KG1 (cell line): ENCODE results near the gene PEPD.

Experiments used
- DNase-seq: peaks from one replicate; lab custom pipeline; 2025; lab: John Stamatoyannopoulos, UW

The PEPD gene

GRCh38 chr19:33545217-33545981, 23.8 kb upstream of the PEPD start:
- DNase-seq, result no peak

GRCh38 chr19:33535226-33535625, 13.6 kb upstream of the PEPD start:
- DNase-seq, result no peak

DNA sequence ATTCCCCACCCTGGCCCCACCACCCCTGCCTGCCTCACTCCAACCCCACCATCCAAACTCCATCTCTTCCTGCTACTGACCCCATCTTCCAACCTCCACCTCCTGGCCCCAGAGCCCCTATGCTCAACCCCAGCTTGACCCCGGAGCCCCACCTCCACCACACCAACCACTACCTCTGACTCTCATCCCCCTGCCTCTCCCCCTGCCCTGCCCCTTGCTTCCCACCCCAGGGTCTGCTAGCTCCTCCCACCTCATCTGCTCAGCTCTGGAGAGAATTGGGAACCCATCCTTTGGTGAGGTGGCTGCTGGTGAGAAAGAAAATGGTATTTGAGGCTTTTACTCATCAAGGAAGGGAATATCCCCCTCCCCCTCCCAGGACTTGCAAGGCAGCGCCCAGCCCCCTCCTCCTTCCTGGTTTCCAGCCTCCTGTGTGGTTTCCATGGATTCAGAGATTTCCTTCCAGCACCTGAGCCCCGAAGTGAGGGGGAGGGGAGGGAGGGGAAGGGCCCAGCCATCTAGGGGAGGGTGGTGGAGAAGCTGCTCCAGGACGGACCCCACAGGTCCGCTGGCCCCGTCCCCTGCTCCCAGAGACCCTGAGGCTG, 11.4 kb upstream of the PEPD start:
- no peak for DNase-seq

DNA sequence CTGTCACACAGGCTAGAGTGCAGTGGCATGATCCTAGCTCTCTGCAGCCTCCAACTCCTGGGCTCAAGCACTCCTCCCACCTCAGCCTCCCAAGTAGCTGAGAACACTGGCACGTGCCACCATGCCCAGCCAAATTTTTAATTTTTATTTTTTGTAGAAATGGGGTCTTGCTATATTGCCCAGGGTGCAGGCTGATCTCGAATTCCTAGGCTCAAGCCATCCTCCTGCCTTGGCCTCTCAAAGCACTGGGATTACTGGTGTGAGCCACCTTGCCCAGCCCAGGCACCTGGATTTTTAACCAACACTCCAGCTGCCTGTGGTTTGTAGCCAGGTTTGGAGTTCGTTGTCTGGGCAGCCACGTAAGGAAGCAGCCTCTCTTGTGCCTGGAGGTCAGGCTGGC, 9.3 kb upstream of the PEPD start:
- DNase-seq, result no peak

GRCh38 chr19:33530296-33530695, 8.7 kb upstream of the PEPD start:
- DNase-seq, result no peak

DNA sequence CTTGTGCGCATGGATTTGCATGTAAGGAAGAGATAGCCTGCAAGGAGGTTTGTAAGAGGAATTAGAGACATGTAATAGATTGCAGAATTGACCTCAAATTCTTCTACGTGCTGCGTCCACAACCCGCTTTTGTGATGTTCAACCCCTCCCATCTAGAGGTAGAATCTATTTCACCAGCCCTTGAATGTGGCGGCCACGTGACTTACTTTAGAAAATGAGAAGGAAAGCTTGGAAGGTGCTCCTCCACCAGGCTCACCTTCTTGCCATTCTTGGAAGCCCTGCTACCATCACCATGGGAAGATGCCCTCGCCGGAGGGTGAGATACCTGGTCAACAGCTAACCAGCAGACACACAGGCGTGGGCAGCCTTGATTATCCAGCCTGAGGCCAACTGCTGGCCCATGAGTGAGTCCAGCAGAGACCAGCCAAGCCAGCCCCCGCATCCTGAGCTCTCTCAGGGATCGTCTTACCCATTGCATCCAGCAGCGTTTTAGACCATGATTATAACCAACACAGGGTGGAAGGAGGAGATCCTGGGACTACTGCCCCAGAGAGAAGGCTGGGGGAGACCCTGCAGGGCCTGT, 7.6 kb upstream of the PEPD start:
- DNase-seq, result no peak

GRCh38 chr19:33528404-33528803, 6.8 kb upstream of the PEPD start:
- no peak for DNase-seq

- DNase-seq, result no peak
Measured at GRCh38 chr19:33527125-33527524, 5.5 kb upstream of the PEPD start.

DNA sequence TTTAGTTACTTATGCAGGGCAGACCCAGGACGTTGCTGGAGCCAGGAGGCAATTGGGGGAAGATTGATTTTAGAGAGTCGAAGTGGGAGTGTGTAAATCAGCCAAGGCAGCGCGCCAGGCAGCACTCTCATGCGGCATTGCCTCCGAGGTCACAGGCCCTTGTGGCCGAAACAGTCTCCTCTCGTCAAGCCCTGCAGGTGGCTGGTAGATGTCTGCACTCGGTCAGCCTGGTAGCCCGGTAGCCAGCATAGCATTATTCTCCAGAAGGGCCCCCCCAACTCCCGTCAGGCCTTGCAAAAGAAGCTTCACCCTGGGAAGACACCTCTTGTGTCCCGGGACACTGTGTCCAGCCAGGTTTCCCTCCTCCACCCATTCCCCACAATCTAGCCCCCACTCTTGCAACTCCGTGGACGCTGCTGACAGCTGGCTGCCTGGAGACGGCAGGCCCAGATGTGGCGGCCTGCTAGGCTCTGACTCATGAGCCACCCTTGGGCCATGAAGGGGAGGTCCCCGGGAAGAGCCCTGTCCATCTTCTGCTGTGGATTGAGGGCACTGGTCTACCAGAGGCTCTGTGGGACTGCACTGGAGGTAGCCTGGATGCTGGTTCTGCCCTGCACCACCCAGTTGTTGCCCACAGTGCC, 2.6 kb upstream of the PEPD start:
- no peak for DNase-seq

- no peak for DNase-seq
Measured at GRCh38 chr19:33523167-33523566, 1.6 kb upstream of the PEPD start.

DNA sequence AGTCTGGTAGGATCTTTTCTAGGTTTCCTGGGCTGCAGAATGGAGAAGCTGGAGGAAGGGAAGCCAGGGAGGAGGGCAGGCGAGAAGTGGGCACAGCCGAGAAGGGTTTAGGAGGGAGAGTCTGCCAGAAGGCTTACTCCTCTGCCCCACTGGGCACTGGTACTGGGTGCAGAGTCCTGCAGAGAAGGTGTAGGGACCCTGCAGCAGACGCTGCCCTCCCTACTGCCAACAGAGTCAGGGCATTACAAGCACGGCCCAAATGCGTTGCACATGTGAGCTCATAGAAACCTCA, 726 bp upstream of the PEPD start:
- DNase-seq, result no peak

GRCh38 chr19:33520844-33521479, 629 bp downstream of the PEPD start:
- no peak for DNase-seq

- no peak for DNase-seq
Measured at GRCh38 chr19:33520048-33520643, 1.4 kb downstream of the PEPD start.

- no peak for DNase-seq
Measured at GRCh38 chr19:33519416-33519815, 2.2 kb downstream of the PEPD start.

DNA sequence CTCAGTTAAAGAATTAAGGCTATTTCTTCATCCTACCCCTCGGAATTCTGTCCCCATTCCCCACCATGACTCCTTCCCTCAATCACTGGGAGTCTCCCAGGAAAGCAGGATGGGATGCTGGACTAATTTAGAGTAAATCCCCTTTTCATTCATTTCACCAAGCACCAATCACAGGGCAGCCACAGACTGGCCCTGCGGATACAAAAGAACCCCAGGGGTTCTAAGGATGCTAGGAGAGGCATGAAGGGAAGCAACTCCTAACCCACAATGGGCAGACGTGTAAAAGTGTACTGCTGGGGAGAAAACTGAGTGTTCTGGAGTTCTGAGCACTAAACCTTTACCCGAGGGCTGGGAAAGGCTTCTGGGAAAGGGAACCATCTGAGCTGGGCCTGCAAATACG, 3.0 kb downstream of the PEPD start:
- DNase-seq, result no peak

DNA sequence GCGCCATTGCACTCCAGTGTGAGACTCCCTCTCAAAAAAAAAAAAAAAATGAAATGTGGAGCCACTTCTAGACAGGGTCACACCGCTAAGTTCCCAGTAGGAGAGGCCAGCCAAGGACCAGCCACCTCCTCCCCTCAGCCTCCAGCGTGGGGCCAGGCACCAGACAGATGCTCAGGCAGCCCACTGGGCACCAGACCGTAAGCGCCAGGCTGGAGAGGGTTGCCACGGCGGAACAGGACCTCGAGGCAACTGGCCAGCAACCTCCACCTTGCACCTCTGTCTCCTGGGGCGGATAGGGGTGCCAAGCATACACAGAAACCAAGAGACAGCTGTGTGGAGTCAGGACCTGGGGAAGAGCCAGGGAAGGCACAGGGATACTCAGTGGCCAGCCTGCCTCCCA, 3.7 kb downstream of the PEPD start:
- DNase-seq, result no peak

- DNase-seq, result no peak
Measured at GRCh38 chr19:33515921-33516320, 5.7 kb downstream of the PEPD start.

GRCh38 chr19:33514885-33515551, 6.6 kb downstream of the PEPD start:
- no peak for DNase-seq

- no peak for DNase-seq
Measured at GRCh38 chr19:33513424-33513823, 8.2 kb downstream of the PEPD start.

DNA sequence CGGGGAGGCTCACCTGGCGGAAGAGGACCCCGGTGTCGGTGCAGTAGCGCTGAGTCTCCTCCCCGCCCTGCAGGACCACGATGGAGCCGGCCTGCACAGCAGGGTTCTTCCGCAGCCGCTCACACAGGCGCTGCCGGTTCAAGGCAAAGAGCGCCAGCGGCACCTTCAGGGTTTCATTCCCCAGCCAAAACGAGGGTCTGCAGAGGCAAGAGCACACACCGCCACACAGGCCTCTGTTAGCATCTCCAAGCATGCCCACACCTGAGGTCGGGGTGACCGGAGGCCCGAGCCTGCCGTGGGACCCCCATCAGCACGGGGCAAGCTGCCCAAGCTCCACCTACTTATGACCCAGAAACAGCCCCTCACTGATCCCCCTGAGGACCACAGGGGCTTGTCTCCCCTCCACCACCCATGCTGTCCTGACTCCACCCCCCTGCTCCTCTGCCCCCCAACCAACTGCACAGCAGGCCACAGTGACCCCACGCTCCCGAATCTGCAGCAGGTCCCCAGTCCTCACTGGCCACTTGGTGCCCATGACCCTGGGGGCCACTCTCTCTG, 8.9 kb downstream of the PEPD start:
- DNase-seq, result no peak

DNA sequence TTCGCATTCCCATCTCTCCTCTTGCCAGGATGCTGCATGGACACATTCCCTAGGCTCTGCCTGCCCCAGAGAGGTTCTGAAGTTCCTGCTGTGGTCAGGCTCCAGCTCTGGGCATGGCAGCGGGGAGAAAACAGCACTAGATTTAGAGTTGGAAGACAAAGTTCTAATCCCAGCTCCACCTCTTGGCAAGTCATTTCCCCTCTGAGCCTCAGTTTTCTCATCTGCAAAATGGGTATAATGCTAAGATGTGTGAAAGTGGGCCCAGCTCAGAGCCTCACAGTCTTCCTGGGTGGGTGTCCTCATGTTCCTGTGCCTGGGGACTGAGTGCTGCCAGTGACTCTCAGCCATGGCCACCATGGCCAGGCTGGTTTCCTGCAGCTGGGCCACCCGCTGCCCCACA, 9.6 kb downstream of the PEPD start:
- no peak for DNase-seq

GRCh38 chr19:33511346-33511745, 10.2 kb downstream of the PEPD start:
- no peak for DNase-seq
